ENCODE data around the gene NTN1. TPM values are rescaled to one million over a fixed set of nuclear protein-coding genes. Genes with fewer than 3 reads are reported as not detected.

Gene NTN1
- total and polyA plus RNA-seq, 2 experiments from 2014 or later: 0.16 to 0.60 TPM

DNA sequence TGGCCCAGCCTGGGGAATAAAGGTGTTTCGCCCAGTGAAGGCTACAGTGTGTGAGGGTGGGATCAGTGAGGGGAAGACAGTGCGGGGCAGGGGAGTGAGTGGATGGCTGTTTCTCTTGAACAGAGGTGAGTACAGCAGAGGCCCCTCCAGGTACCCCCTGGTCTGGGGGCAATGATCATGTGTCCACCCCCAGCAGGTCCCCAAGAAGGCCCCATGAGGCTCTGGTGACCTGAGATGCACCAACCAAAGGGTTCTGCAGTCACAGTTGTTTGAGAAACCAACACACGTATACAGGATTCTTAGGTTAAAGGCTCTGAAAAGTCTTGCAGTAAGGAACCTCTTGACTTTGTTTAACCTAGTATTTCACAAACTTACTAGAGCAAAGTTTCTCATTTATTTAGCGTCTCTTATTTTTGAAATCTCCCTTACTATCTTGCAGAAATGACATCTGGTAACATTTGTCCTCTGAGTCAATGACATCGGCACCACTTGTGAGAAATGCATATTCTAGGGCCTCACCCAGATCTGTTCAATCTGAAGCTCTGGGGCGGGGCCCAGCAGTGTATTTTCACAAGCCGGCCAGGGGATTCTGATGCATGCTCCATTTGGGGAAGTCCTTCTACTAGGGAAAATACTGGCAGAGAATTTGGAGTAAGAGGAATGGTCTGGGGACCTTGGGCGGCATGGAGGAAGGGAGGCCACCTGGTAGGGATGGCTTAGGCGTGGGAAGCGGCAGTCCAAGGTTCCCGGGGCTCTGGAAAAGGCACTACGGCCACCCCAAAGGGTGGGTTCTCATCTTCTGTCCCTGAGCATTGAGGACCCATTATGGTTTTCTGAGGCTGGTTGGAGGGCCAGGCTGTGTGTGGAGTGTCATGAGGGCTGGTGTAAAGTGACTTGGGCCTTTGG lies 217.3 kb downstream of the NTN1 start:
- Histone ChIP-seq H3K27ac (no peak overlapping the region), H3K4me1 (ENCODE audit: low read depth) (peaks cover 9% of the 10 kb centered on the region), H3K36me3 (no peaks in the 10 kb centered on the region), H3K27me3 (peaks cover 37% of the 10 kb centered on the region), H3K4me3 (no peak overlapping the region), H3K9me3 (ENCODE audit: low read depth) (no peaks in the 10 kb centered on the region)
- TF ChIP-seq, protein P1, sequence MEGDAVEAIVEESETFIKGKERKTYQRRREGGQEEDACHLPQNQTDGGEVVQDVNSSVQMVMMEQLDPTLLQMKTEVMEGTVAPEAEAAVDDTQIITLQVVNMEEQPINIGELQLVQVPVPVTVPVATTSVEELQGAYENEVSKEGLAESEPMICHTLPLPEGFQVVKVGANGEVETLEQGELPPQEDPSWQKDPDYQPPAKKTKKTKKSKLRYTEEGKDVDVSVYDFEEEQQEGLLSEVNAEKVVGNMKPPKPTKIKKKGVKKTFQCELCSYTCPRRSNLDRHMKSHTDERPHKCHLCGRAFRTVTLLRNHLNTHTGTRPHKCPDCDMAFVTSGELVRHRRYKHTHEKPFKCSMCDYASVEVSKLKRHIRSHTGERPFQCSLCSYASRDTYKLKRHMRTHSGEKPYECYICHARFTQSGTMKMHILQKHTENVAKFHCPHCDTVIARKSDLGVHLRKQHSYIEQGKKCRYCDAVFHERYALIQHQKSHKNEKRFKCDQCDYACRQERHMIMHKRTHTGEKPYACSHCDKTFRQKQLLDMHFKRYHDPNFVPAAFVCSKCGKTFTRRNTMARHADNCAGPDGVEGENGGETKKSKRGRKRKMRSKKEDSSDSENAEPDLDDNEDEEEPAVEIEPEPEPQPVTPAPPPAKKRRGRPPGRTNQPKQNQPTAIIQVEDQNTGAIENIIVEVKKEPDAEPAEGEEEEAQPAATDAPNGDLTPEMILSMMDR (IDR thresholded peaks at IDR 0.05; ENCODE audit: low read depth, low read length): no peak
- DNase-seq (ENCODE audit: low read depth in 1 of 2, low spot score in 1 of 2): no peak

DNA sequence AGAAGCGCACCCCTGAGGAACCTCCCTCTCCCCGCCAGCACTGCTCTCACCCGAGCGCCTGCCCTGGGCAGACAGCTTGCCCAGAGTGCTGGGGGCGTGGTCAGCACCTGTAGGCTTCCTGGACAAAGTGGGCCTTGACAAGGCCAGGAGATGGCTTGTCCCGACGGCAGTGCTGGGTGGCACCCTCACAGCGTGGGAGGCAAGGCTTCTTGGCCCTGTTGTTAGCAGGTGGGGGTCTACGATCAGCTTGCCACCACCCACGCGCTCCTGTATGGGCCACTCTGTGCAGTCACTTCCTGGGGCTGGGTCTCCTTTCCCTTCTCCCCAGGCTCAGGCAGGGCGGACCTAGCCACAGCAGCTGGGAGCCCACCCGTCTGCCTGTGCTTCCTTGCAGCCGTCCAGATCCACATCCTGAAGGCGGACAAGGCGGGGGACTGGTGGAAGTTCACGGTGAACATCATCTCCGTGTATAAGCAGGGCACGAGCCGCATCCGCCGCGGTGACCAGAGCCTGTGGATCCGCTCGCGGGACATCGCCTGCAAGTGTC lies 218.0 kb downstream of the NTN1 start:
- no peaks in the 10 kb centered on the region for H3K9me3 ChIP-seq (ENCODE audit: low read depth)
- TF ChIP-seq, protein P1 (IDR thresholded peaks at IDR 0.05; ENCODE audit: low read depth, low read length): no peak
- no peak overlapping the region for H3K27ac ChIP-seq
- DNase-seq (ENCODE audit: low read depth in 1 of 2, low spot score in 1 of 2): no peak
- H3K4me1 ChIP-seq (ENCODE audit: low read depth): peaks cover 9% of the 10 kb centered on the region
- peaks cover 31% of the 10 kb centered on the region for H3K27me3 ChIP-seq
- peak overlapping the region; percentile 3 for H3K4me3 ChIP-seq
- H3K36me3 ChIP-seq: no peaks in the 10 kb centered on the region

DNA sequence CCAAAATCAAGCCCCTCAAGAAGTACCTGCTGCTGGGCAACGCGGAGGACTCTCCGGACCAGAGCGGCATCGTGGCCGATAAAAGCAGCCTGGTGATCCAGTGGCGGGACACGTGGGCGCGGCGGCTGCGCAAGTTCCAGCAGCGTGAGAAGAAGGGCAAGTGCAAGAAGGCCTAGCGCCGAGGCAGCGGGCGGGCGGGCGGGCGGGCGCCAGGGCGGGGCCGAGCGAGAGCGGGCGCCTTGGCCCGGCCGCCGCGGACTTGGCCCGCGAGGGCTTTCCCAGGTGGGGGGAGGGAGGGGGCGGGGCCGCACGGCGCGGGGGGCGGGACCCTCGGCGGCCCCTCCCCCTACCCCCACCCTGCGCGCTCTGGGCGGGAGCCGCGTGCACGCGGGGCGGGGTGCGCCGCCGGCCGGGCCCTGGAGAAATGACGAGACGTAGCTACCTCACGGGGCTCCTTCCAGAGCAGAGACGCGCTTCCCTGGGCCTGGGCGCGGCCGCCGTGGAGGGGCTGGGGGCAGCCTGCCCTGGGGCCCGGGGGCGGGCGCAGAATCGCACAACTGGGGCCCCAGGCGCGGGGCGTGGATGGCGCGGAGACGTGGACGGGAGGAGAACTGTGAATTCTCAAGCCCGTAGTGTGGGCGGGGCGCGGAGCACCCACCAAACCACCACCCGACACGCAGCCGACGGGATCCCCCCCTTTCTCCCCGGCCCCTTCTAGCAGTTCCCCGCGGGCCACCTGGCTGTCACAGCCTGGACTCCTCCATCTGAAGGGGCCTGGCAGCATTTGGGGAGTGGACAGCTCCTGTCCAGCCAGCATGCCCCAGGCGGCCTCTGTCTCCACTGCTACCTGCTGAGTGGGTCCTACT lies 218.7 kb downstream of the NTN1 start:
- TF ChIP-seq, protein P1 (IDR thresholded peaks at IDR 0.05; ENCODE audit: low read depth, low read length): no peak
- H3K4me1 ChIP-seq (ENCODE audit: low read depth): peaks cover 9% of the 10 kb centered on the region
- H3K27ac ChIP-seq: peak overlapping the region; percentile 52

DNA sequence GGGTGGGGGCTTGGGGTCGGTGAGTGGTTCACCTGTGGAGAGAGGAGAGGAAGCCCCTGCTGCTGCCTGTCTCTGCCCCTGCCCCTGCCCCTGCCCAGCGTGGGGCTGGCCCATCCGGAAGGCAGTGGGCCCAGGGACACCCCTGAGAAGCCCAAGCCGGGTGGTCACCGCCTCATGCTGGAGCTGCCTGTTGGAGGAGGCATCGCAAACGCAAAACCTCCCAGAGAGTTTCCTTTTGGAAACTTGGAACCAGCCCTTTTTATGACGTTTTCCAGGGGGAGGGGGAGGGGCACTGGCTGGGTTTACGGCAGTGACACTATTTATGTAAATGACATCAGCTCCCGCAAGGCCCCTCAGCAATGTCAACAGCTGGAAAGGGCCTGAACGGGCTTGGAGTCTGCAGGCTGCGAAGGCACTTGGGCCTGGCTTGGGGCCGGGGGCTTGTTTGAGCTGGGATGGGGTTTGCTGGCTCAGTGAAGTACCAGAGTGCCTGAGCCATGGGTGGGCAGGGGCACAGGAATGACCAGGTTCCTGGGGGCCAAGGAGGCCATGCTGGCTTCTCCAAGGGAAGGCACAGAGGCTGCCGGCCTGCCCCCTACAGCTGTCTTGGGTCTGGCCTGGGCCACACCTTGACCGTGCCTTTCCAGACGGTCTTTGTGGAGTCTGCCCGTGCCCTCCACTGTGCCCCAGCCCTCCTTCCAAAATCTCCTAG lies 219.5 kb downstream of the NTN1 start:
- Histone ChIP-seq H3K4me1 (ENCODE audit: low read depth) (peaks cover 9% of the 10 kb centered on the region), H3K4me3 (no peak overlapping the region), H3K27me3 (peaks cover 28% of the 10 kb centered on the region), H3K27ac (peak overlapping the region; percentile 52), H3K9me3 (ENCODE audit: low read depth) (no peaks in the 10 kb centered on the region), H3K36me3 (no peaks in the 10 kb centered on the region)
- TF ChIP-seq, protein P1 (IDR thresholded peaks at IDR 0.05; ENCODE audit: low read depth, low read length): no peak
- DNase-seq (ENCODE audit: low read depth in 1 of 2, low spot score in 1 of 2): peak; percentile 68 to 89

More for the DNA sequence above, 218.7 kb downstream of the NTN1 start:
- H3K27me3 ChIP-seq: peaks cover 29% of the 10 kb centered on the region
- no peaks in the 10 kb centered on the region for H3K9me3 ChIP-seq (ENCODE audit: low read depth)
- H3K4me3 ChIP-seq: peak overlapping the region; percentile 32
- peak; percentile 69 for DNase-seq (ENCODE audit: low read depth in 1 of 2, low spot score in 1 of 2)
- no peaks in the 10 kb centered on the region for H3K36me3 ChIP-seq

DNA sequence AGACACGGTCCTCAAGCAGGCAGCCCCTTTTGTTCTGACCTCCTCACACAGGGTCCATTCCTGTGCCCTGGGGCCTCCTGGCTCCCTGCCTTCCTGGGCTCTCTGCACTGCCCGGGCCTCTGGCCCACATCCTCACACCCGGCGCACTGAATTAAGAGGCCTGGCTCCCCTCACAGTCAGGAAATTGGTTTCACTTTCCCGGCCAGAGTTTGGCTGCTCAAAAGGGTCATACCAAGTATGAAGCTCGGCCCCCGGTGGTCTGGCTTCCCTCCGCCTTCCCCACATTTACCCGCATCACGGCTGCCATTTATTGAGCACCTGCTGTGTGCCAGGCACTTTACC lies 220.0 kb downstream of the NTN1 start:
- peaks cover 23% of the 10 kb centered on the region for H3K27me3 ChIP-seq
- H3K4me3 ChIP-seq: no peak overlapping the region
- no peaks in the 10 kb centered on the region for H3K9me3 ChIP-seq (ENCODE audit: low read depth)
- no peak overlapping the region for H3K27ac ChIP-seq
- peaks cover 9% of the 10 kb centered on the region for H3K4me1 ChIP-seq (ENCODE audit: low read depth)
- H3K36me3 ChIP-seq: no peaks in the 10 kb centered on the region
- TF ChIP-seq, protein P1 (IDR thresholded peaks at IDR 0.05; ENCODE audit: low read depth, low read length): no peak
- DNase-seq (ENCODE audit: low read depth in 1 of 2, low spot score in 1 of 2): peak in 1 of 2 donors; percentile 28

Measured in cardiac muscle cell (in vitro differentiated cells and primary cell).